Activated CD8-positive, alpha-beta T cell treated with anti-CD3 and anti-CD28 coated beads for 36 hours (primary cell): ENCODE measurements around the gene MCF2L. TPM values are rescaled to one million over a fixed set of nuclear protein-coding genes. Genes with fewer than 3 reads are reported as not detected.
A peak's percentile ranks its signal among the peaks of the same experiment; 100 is the strongest.

Experiments
- ATAC-seq: fragments of 200-7000 bp; cut with Tn5 transposase; one replicate; pipeline ENCODE4 v1.10.0; 2021; ENCODE audit warnings: mild to moderate bottlenecking, moderate library complexity
- CTCF ChIA-PET: fragments of 350-600 bp; sonication (Branson Sonifier 250); formaldehyde crosslinking; loops from one replicate; lab custom pipeline; 2021; ENCODE audit warnings: antibody characterized with exemption; lab: Charles Lee
- POLR2A ChIA-PET: fragments of 350-600 bp; sonication (Branson Sonifier 250); formaldehyde crosslinking; loops from one replicate; lab custom pipeline; 2021; ENCODE audit warnings: antibody characterized with exemption; lab: Charles Lee
- DNase-seq: peaks from one replicate; pipeline ENCODE4 v3.0.0-alpha.2; 2020
- H3K27ac Mint-ChIP-seq: one replicate; pipeline ENCODE4 v1.8.0; 2021; ENCODE audit warnings: mild to moderate bottlenecking, mixed read lengths
- H3K27me3 Mint-ChIP-seq: one replicate; pipeline ENCODE4 v1.8.0; 2021; ENCODE audit warnings: mixed read lengths
- H3K36me3 Mint-ChIP-seq: one replicate; pipeline ENCODE4 v1.8.0; 2021; ENCODE audit warnings: low read depth, mixed read lengths
- H3K4me1 Mint-ChIP-seq: one replicate; pipeline ENCODE4 v1.8.0; 2021; ENCODE audit warnings: low read depth, mixed read lengths
- H3K4me3 Mint-ChIP-seq: one replicate; pipeline ENCODE4 v1.8.0; 2021; ENCODE audit warnings: mild to moderate bottlenecking, moderate library complexity, mixed read lengths
- H3K9me3 Mint-ChIP-seq: one replicate; pipeline ENCODE4 v1.8.0; 2021; ENCODE audit warnings: mixed read lengths
- CTCF ChIP-seq: fragments of 200-600 bp; IDR thresholded peaks from one replicate; pipeline ENCODE4 v1.8.0; 2022; ENCODE audit warnings: antibody characterized with exemption, mild to moderate bottlenecking
- intact Hi-C: fragments of 100-400 bp; cut with micrococcal nuclease; formaldehyde crosslinking; loops from one replicate; pipeline ENCODE4 v1.10.0; 2022
- total RNA-seq, 2 experiments: library from RNA; stranded (reverse); gene quantifications; one replicate each; pipeline ENCODE4 v1.2.3, GENCODE V29; 2021

MCF2L gene
- total RNA-seq, 2 experiments from 2014 or later = 7.6 to 8.9 TPM

GRCh38 chr13:113141601-113141970, 172.6 kb downstream of the MCF2L start:
- ATAC-seq (no peak), DNase-seq (no peak)
- Mint-ChIP-seq H3K4me1 (peaks cover 12% of the 10 kb centered on the region), H3K36me3 (no peaks in the 10 kb centered on the region), H3K27me3 (no peaks in the 10 kb centered on the region), H3K9me3 (no peaks in the 10 kb centered on the region), H3K27ac (no peak overlapping the region), H3K4me3 (no peak overlapping the region)
- intact Hi-C loops = no loop called here
- ChIA-PET POLR2A (interaction anchor here (0.6 kb wide), 1 partner anchor 9 kb away, joined by 3 read pairs; no protein-coding TSS in a partner anchor), CTCF (interaction anchor here (1.0 to 1.2 kb wide), 2 partner anchors 198 to 274 kb away, joined by 3 read pairs; no protein-coding TSS in a partner anchor)
- no peak for TF ChIP-seq CTCF

- TF ChIP-seq CTCF = no peak
- H3K9me3 Mint-ChIP-seq = no peaks in the 10 kb centered on the region
- no peak for DNase-seq
- H3K27ac Mint-ChIP-seq = no peak overlapping the region
- ATAC-seq = no peak
- H3K4me3 Mint-ChIP-seq = no peak overlapping the region
- ChIA-PET POLR2A (no interaction called here), CTCF (no interaction called here)
- H3K36me3 Mint-ChIP-seq = no peaks in the 10 kb centered on the region
- intact Hi-C loops = no loop called here
- H3K27me3 Mint-ChIP-seq = no peaks in the 10 kb centered on the region
- peaks cover 12% of the 10 kb centered on the region for H3K4me1 Mint-ChIP-seq
Observed at GRCh38 chr13:113142876-113143275, 173.9 kb downstream of the MCF2L start.

GRCh38 chr13:113143466-113144254, 174.6 kb downstream of the MCF2L start:
- no peak for DNase-seq
- intact Hi-C loops = no loop called here
- TF ChIP-seq CTCF = no peak
- Mint-ChIP-seq H3K9me3 (no peaks in the 10 kb centered on the region), H3K27me3 (no peaks in the 10 kb centered on the region), H3K36me3 (no peaks in the 10 kb centered on the region), H3K4me3 (no peak overlapping the region), H3K4me1 (peaks cover 12% of the 10 kb centered on the region), H3K27ac (no peak overlapping the region)
- ChIA-PET CTCF (no interaction called here), POLR2A (no interaction called here)
- no peak for ATAC-seq

GRCh38 chr13:113144255-113144629, 175.2 kb downstream of the MCF2L start:
- no peaks in the 10 kb centered on the region for H3K36me3 Mint-ChIP-seq
- TF ChIP-seq CTCF = no peak
- ChIA-PET CTCF (no interaction called here), POLR2A (no interaction called here)
- ATAC-seq (no peak), DNase-seq (no peak)
- H3K27ac Mint-ChIP-seq = no peak overlapping the region
- H3K4me3 Mint-ChIP-seq = no peak overlapping the region
- no peaks in the 10 kb centered on the region for H3K9me3 Mint-ChIP-seq
- H3K27me3 Mint-ChIP-seq = no peaks in the 10 kb centered on the region
- peaks cover 12% of the 10 kb centered on the region for H3K4me1 Mint-ChIP-seq
- intact Hi-C loops = no loop called here

DNA sequence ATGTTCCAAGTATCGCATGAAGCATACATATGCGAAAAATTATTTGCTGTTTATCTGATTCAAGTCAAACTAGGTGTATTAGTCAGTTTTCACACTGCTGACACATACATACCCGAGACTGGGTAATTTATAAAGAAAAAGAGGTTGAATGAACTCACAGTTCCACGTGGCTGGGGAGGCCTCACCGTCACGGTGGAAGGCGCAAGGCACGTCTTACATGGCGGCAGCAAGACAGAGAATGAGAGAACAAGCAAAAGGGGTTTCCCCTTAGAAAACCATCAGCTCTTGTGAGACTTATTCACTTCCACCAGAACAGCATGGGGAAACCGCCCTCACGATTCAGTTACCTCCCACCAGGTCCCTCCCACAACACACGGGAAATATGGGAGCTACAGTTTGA, 176.5 kb downstream of the MCF2L start:
- Mint-ChIP-seq H3K27ac (no peak overlapping the region), H3K27me3 (no peaks in the 10 kb centered on the region), H3K4me1 (peaks cover 12% of the 10 kb centered on the region), H3K4me3 (no peak overlapping the region), H3K9me3 (no peaks in the 10 kb centered on the region), H3K36me3 (no peaks in the 10 kb centered on the region)
- TF ChIP-seq CTCF = no peak
- ChIA-PET POLR2A (interaction anchor here (0.8 to 1.1 kb wide), 2 partner anchors 12 to 64 kb away, joined by 4 to 5 read pairs; partner anchors contain the start of gene CUL4A), CTCF (interaction anchor here (1.1 to 2.1 kb wide), 3 partner anchors 14 to 62 kb away, joined by 3 to 5 read pairs (median 4); no protein-coding TSS in a partner anchor)
- peak; percentile 67 for ATAC-seq
- intact Hi-C loops = no loop called here
- peak; percentile 60 for DNase-seq
